MM.1S (cell line): ENCODE measurements around the gene DAD1.

Experiments used
- DNase-seq: peaks from one replicate; pipeline ENCODE4 v3.0.0-alpha.2; 2015
- H2AFZ ChIP-seq: fragments of 300-600 bp; sonication (generic); 2 replicates; pipeline ENCODE4 v1.6.0; 2016; ENCODE audit warnings: antibody characterized with exemption, low read length
- H3F3A ChIP-seq: fragments of 300-600 bp; sonication (generic); 2 replicates; pipeline ENCODE4 v1.6.1; 2016; ENCODE audit warnings: mild to moderate bottlenecking, antibody characterized with exemption, low read length, moderate library complexity, mixed read lengths; ENCODE audit not compliant: insufficient read depth
- H3K27ac ChIP-seq: fragments of 300-600 bp; sonication (generic); 2 replicates; pipeline ENCODE4 v1.5.1; 2016; ENCODE audit warnings: mild to moderate bottlenecking, low read length
- H3K27me3 ChIP-seq: fragments of 300-600 bp; sonication (generic); replicated peaks from 2 replicates; pipeline ENCODE4 v1.6.0; 2016; ENCODE audit warnings: low read length; ENCODE audit not compliant: insufficient read depth
- H3K36me3 ChIP-seq: fragments of 300-600 bp; sonication (generic); replicated peaks from 2 replicates; pipeline ENCODE4 v1.6.1; 2016; ENCODE audit warnings: mild to moderate bottlenecking, low read length, mixed read lengths; ENCODE audit not compliant: insufficient read depth
- H3K4me1 ChIP-seq: fragments of 300-600 bp; sonication (generic); 2 replicates; pipeline ENCODE4 v1.6.1; 2016; ENCODE audit warnings: low read length, mixed read lengths
- H3K4me2 ChIP-seq: fragments of 300-600 bp; sonication (generic); 2 replicates; pipeline ENCODE4 v1.6.0; 2016; ENCODE audit warnings: low read depth, low read length
- H3K4me3 ChIP-seq: fragments of 300-600 bp; sonication (generic); 2 replicates; pipeline ENCODE4 v1.5.1; 2016; ENCODE audit warnings: low read length, mixed read lengths
- H3K79me2 ChIP-seq: fragments of 300-600 bp; sonication (generic); 2 replicates; pipeline ENCODE4 v1.6.1; 2016; ENCODE audit warnings: mixed run types, low read length, mixed read lengths
- H3K9ac ChIP-seq: fragments of 300-600 bp; sonication (generic); 2 replicates; pipeline ENCODE4 v1.6.1; 2016; ENCODE audit warnings: low read length, mixed read lengths
- H3K9me2 ChIP-seq: fragments of 300-600 bp; sonication (generic); replicated peaks from 2 replicates; pipeline ENCODE4 v1.6.1; 2016; ENCODE audit warnings: mild to moderate bottlenecking, low read length, mixed read lengths; ENCODE audit not compliant: insufficient read depth
- H3K9me3 ChIP-seq: fragments of 300-600 bp; sonication (generic); replicated peaks from 2 replicates; pipeline ENCODE4 v1.6.1; 2016; ENCODE audit warnings: mild to moderate bottlenecking, low read length, mixed read lengths; ENCODE audit not compliant: insufficient read depth
- H4K20me1 ChIP-seq: fragments of 300-600 bp; sonication (generic); 2 replicates; pipeline ENCODE4 v1.6.1; 2016; ENCODE audit warnings: mild to moderate bottlenecking, low read length, moderate library complexity, mixed read lengths; ENCODE audit not compliant: insufficient read depth
- EZH2 ChIP-seq: fragments of 300-600 bp; sonication (generic); optimal IDR thresholded peaks from 2 replicates; pipeline ENCODE3; 2017; ENCODE audit warnings: low read depth, mild to moderate bottlenecking, antibody characterized with exemption, low read length, mixed read lengths
- EZH2phosphoT487 ChIP-seq: fragments of 300-600 bp; sonication (generic); IDR thresholded peaks from 2 replicates; pipeline ENCODE4 v1.6.1; 2018; ENCODE audit warnings: antibody characterized with exemption, low read length
- TF ChIP-seq, protein P1 (sequence below): fragments of 300-600 bp; sonication (generic); IDR thresholded peaks from 2 replicates; pipeline ENCODE4 v1.5.1; 2016; ENCODE audit warnings: antibody characterized with exemption, low read length, mixed read lengths

DAD1 gene

DNA sequence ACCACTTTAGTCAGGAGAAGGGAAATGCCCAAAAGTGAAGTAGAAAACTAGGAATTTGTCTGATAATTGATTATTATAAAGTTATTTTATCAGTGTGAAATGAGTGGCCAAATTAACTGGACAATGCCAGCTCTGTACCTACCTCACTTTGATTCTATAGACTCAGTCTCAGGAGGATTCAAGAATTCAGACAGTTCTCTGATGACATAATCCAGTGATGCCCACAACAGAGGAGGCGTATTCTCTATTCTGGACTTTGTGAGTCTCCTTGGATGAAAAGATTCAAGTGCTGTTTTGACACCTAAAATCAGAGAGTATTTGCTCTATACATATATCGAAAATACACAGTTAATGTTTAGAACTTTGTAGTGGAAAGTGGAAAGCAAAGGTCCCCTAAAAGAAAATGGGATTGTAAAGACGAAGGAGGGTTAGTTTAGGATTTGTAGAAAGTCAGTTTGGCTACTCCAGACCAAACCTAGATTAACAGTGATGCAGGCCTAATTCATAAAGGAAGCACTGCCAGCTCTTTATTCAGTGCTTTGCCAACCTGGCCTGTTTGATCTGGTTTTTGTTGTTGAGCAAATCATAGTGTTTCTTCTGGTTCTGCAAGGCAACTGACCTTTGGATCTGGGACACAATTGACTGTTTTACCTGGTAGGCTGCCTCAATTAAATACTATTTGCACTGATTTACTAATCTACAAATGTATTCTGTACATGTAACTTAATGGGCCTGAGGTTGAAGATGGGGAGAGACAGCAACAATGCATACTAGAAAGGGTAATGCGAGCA is 67.4 kb downstream of the DAD1 start:
- no peaks in the 10 kb centered on the region for H3K79me2 ChIP-seq

DNA sequence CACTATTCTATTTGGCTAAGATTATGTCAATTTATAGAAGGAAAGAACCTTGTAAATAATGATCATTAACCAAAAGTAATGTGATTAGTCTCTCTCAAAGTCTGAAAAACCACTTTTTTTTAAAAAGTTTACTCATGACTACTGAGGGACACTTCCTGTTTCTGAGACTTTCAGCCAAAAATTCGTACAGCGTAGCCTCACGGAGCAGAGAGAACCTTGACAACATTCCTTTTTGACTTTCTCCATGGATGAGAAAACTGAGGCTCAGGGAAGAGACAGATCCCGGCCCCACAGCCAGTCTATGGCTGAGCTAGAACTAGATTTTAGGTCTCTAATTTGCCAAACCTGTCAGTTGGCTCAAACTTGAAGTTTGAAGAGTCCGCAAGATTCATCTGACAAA is 68.2 kb downstream of the DAD1 start:
- H3K9ac ChIP-seq, result no peak overlapping the region
- H4K20me1 ChIP-seq, result no peaks in the 10 kb centered on the region
- no peaks in the 10 kb centered on the region for H3K27me3 ChIP-seq
- no peaks in the 10 kb centered on the region for H3K79me2 ChIP-seq
- no peaks in the 10 kb centered on the region for H3F3A ChIP-seq
- no peak overlapping the region for H3K4me2 ChIP-seq
- no peak for TF ChIP-seq EZH2
- no peak for TF ChIP-seq EZH2phosphoT487
- TF ChIP-seq, protein P1, sequence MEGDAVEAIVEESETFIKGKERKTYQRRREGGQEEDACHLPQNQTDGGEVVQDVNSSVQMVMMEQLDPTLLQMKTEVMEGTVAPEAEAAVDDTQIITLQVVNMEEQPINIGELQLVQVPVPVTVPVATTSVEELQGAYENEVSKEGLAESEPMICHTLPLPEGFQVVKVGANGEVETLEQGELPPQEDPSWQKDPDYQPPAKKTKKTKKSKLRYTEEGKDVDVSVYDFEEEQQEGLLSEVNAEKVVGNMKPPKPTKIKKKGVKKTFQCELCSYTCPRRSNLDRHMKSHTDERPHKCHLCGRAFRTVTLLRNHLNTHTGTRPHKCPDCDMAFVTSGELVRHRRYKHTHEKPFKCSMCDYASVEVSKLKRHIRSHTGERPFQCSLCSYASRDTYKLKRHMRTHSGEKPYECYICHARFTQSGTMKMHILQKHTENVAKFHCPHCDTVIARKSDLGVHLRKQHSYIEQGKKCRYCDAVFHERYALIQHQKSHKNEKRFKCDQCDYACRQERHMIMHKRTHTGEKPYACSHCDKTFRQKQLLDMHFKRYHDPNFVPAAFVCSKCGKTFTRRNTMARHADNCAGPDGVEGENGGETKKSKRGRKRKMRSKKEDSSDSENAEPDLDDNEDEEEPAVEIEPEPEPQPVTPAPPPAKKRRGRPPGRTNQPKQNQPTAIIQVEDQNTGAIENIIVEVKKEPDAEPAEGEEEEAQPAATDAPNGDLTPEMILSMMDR, result no peak
- H2AFZ ChIP-seq, result no peak overlapping the region
- no peak for DNase-seq
- H3K4me3 ChIP-seq, result no peak overlapping the region
- no peaks in the 10 kb centered on the region for H3K9me2 ChIP-seq
- no peaks in the 10 kb centered on the region for H3K36me3 ChIP-seq
- H3K4me1 ChIP-seq, result no peaks in the 10 kb centered on the region
- H3K27ac ChIP-seq, result no peak overlapping the region
- no peaks in the 10 kb centered on the region for H3K9me3 ChIP-seq

More for the DNA sequence above, 67.4 kb downstream of the DAD1 start:
- H3K4me2 ChIP-seq, result no peak overlapping the region
- no peaks in the 10 kb centered on the region for H3K9me2 ChIP-seq
- H4K20me1 ChIP-seq, result no peaks in the 10 kb centered on the region
- no peak overlapping the region for H3K4me3 ChIP-seq
- H3K9me3 ChIP-seq, result no peaks in the 10 kb centered on the region
- H3K9ac ChIP-seq, result no peak overlapping the region
- H3K4me1 ChIP-seq, result no peaks in the 10 kb centered on the region
- DNase-seq, result no peak
- TF ChIP-seq, protein P1, result no peak
- TF ChIP-seq EZH2 (no peak), EZH2phosphoT487 (no peak)
- H3K27ac ChIP-seq, result no peak overlapping the region
- H2AFZ ChIP-seq, result no peak overlapping the region
- H3K27me3 ChIP-seq, result no peaks in the 10 kb centered on the region
- no peaks in the 10 kb centered on the region for H3K36me3 ChIP-seq
- no peaks in the 10 kb centered on the region for H3F3A ChIP-seq

DNA sequence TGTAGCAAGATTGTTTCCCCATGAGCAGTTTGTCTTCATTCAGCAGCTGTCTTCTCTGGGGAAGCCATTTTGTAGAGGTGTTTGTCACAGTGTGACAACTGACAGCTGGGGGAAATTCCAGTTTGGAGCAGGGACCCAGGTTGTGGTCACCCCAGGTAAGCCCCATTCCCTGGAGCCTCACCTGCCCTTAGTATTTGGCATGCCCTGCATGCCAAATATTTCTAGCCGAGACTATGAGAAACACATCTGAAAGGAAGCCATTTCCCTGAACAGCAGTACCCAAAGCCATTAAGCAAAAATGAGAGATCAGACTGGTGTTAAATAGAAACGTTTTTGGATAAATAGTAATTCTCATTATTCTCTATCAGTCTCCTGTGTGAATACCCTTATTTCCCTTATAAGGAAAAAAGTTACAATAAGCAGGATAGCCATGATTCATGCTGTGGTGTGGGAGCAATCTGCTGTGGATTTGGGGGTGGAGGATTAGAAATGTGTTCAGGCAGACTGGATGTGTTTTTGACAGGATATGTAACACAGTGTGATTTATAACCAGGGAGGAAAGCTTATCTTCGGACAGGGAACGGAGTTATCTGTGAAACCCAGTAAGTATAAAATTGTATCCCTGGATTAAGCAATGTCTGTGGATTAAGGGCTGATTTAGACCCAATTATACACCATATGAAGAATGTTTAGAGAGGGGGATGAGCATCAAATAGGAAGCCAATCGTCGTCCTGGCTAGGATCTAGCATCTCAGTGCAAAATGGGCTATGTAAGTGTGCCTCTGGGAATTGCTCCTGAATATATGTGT is 68.9 kb downstream of the DAD1 start:
- no peak for DNase-seq
- Histone ChIP-seq H2AFZ (no peak overlapping the region), H3K27ac (no peak overlapping the region), H3K79me2 (no peaks in the 10 kb centered on the region), H3K4me3 (no peak overlapping the region), H3K9me2 (no peaks in the 10 kb centered on the region), H3K4me1 (peaks cover 3% of the 10 kb centered on the region), H4K20me1 (no peaks in the 10 kb centered on the region), H3K4me2 (no peak overlapping the region), H3K9me3 (no peaks in the 10 kb centered on the region), H3K9ac (no peak overlapping the region), H3F3A (no peaks in the 10 kb centered on the region), H3K27me3 (no peaks in the 10 kb centered on the region), H3K36me3 (no peaks in the 10 kb centered on the region)
- TF ChIP-seq, protein P1, result no peak
- TF ChIP-seq EZH2phosphoT487, result no peak
- TF ChIP-seq EZH2, result no peak
